ENCODE results near the gene DOCK9. TPM values are rescaled to one million over a fixed set of nuclear protein-coding genes. Genes with fewer than 3 reads are reported as not detected.

The DOCK9 gene
- total RNA-seq, 4 donors from 2014 or later: 121 to 240 (median 200) TPM

- no peak overlapping the region for H3K4me3 ChIP-seq
- H3K4me1 ChIP-seq: peaks cover 23% of the 10 kb centered on the region
- H3K27ac ChIP-seq: no peak overlapping the region
- no peaks in the 10 kb centered on the region for H3K27me3 ChIP-seq
- 55% methylated on average over 3 of the region's 3 CpGs for WGBS
- no peak for TF ChIP-seq POLR2AphosphoS5 (IDR thresholded peaks at IDR 0.05)
- no peak for DNase-seq (ENCODE audit: low spot score in 2 of 2)
- H3K9me3 ChIP-seq: no peaks in the 10 kb centered on the region
- peaks cover 38% of the 10 kb centered on the region for H3K36me3 ChIP-seq
Measured at GRCh38 chr13:98888890-98889279, 89.0 kb downstream of the DOCK9 start.

DNA sequence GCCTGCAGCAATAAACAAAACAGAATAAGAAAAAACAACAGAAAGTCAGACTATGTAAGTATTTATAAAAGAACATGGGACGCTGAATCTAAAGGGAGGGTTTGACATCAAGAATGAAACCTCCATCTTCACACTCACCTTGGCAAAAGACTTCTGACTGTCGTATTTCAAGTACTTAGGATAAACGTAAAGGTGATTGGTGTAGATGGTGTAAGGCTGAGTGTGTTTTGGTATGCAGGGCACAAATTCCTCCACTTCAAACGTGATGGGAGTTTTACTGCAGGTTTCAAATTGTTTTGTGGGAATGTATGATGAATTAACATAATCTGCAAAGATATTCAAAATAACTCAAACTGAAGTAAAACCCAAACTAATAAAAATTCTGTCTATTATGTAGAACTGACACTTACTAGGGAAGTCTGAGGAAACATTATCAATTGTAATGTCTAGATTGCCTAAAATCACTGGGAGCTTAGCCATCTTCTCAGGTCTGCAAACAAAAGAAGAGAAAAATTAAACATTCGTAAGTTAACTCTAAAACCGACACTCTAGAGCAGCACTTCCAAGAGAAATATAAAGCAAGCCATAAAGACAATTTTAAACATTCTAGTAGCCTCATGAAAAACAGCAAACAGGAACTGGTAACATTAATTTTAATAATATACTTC, 89.5 kb downstream of the DOCK9 start:
- Histone ChIP-seq H3K36me3 (peaks cover 41% of the 10 kb centered on the region), H3K27ac (no peak overlapping the region), H3K4me1 (peaks cover 23% of the 10 kb centered on the region), H3K9me3 (no peaks in the 10 kb centered on the region), H3K4me3 (no peak overlapping the region), H3K27me3 (no peaks in the 10 kb centered on the region)
- DNase-seq (ENCODE audit: low spot score in 2 of 2): no peak
- WGBS: 87% methylated on average over 6 of the region's 6 CpGs
- TF ChIP-seq POLR2A (IDR thresholded peaks at IDR 0.05) (no peak), POLR2AphosphoS5 (IDR thresholded peaks at IDR 0.05) (no peak), CTCF (IDR thresholded peaks at IDR 0.05) (no peak), EP300 (IDR thresholded peaks at IDR 0.05) (no peak)

GRCh38 chr13:98886587-98887230, 91.2 kb downstream of the DOCK9 start:
- Histone ChIP-seq H3K27ac (no peak overlapping the region), H3K9me3 (no peaks in the 10 kb centered on the region), H3K4me1 (peaks cover 19% of the 10 kb centered on the region), H3K36me3 (peaks cover 57% of the 10 kb centered on the region), H3K27me3 (no peaks in the 10 kb centered on the region), H3K4me3 (no peak overlapping the region)
- TF ChIP-seq POLR2AphosphoS5 (IDR thresholded peaks at IDR 0.05) (no peak), POLR2A (IDR thresholded peaks at IDR 0.05) (no peak), EP300 (IDR thresholded peaks at IDR 0.05) (no peak), CTCF (IDR thresholded peaks at IDR 0.05) (no peak)
- WGBS: 94% methylated on average over 9 of the region's 9 CpGs
- no peak for DNase-seq (ENCODE audit: low spot score in 2 of 2)

DNA sequence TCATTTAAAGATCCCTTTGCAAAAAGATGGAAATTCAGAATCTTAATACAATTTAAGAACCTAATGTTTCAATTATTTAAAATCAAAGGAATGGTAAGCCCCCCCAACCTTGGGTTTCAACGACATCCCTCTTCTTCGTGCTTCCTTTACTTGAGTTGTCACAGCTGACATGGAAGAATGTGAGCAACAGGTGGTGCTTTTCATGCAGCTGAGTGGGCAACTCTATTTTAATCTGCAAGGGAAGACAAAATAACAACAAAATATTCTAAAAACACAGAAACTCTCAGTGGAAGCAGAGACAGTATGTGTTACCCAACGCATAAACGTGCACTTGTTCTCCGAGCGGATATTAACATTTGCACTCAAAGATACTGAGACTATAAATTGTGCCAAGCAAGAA, 92.3 kb downstream of the DOCK9 start:
- TF ChIP-seq POLR2A (IDR thresholded peaks at IDR 0.05): no peak
- H3K4me3 ChIP-seq: no peak overlapping the region
- peaks cover 13% of the 10 kb centered on the region for H3K4me1 ChIP-seq
- no peak for DNase-seq (ENCODE audit: low spot score in 2 of 2)
- no peaks in the 10 kb centered on the region for H3K27me3 ChIP-seq
- no peaks in the 10 kb centered on the region for H3K9me3 ChIP-seq
- H3K27ac ChIP-seq: no peak overlapping the region
- 96% methylated on average over 6 of the region's 6 CpGs for WGBS
- H3K36me3 ChIP-seq: peaks cover 67% of the 10 kb centered on the region

DNA sequence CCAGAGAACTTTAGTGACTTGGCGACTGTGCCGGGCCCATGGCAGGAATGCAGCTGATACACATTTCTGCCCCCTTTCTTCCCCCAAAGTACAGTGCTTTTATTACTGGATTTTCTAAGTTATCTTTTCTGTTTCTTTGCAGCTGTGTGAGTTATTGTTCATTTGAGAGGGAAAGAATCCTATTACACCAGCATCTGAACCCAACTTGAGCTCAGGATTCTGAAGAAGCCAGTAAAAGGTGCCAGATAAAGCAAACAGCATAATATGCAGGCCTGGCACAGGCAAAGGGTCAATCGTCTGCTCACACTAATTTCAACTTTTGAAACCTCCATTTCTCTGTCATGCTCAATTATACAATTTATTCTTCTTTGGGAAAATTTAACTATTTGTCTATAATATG, 93.9 kb downstream of the DOCK9 start:
- Histone ChIP-seq H3K27ac (no peak overlapping the region), H3K36me3 (peaks cover 83% of the 10 kb centered on the region), H3K27me3 (no peaks in the 10 kb centered on the region), H3K4me3 (no peak overlapping the region), H3K9me3 (no peaks in the 10 kb centered on the region), H3K4me1 (no peaks in the 10 kb centered on the region)
- 53% methylated on average over 3 of the region's 3 CpGs for WGBS
- TF ChIP-seq EP300 (IDR thresholded peaks at IDR 0.05) (no peak), POLR2A (IDR thresholded peaks at IDR 0.05) (no peak), CTCF (IDR thresholded peaks at IDR 0.05) (no peak), POLR2AphosphoS5 (IDR thresholded peaks at IDR 0.05) (no peak)
- no peak for DNase-seq (ENCODE audit: low spot score in 2 of 2)

- no peak for DNase-seq (ENCODE audit: low spot score in 2 of 2)
- H3K27me3 ChIP-seq: no peaks in the 10 kb centered on the region
- peaks cover 7% of the 10 kb centered on the region for H3K4me1 ChIP-seq
- H3K4me3 ChIP-seq: no peak overlapping the region
- TF ChIP-seq POLR2AphosphoS5 (IDR thresholded peaks at IDR 0.05): no peak
- TF ChIP-seq POLR2A (IDR thresholded peaks at IDR 0.05): no peak
- TF ChIP-seq EP300 (IDR thresholded peaks at IDR 0.05): no peak
- no peak for TF ChIP-seq CTCF (IDR thresholded peaks at IDR 0.05)
- peaks cover 95% of the 10 kb centered on the region for H3K36me3 ChIP-seq
- no peak overlapping the region for H3K27ac ChIP-seq
- H3K9me3 ChIP-seq: no peaks in the 10 kb centered on the region
- 84% methylated on average over 2 of the region's 2 CpGs for WGBS
Measured at GRCh38 chr13:98881390-98881789, 96.5 kb downstream of the DOCK9 start.

Measured in suprapubic skin (tissue), 4 donors.